K562 (cell line): ENCODE measurements around the gene KIF1A. TPM values are rescaled to one million over a fixed set of nuclear protein-coding genes. Genes with fewer than 3 reads are reported as not detected.

Experiments
- CTBP1 ChIP-seq: fragments of 450-650 bp; IDR thresholded peaks from 2 replicates; pipeline ENCODE4 v1.6.1; 2016; ENCODE audit warnings: borderline replicate concordance
- MCM5 ChIP-seq: fragments of 450-650 bp; IDR thresholded peaks from 2 replicates; pipeline ENCODE4 v1.6.1; 2016; ENCODE audit warnings: low read depth
- POLR2B ChIP-seq: fragments of 450-650 bp; IDR thresholded peaks from 2 replicates; pipeline ENCODE4 v1.6.1; 2018; ENCODE audit warnings: low read depth; ENCODE audit not compliant: partially characterized antibody
- PTBP1 ChIP-seq: fragments of 200-400 bp; formaldehyde crosslinking; IDR thresholded peaks from 2 replicates; pipeline ENCODE4 v1.6.1; 2017; ENCODE audit warnings: low read depth, low read length
- RB1 ChIP-seq: fragments of 450-650 bp; IDR thresholded peaks from 2 replicates; pipeline ENCODE4 v1.6.1; 2017; ENCODE audit warnings: low read depth, mild to moderate bottlenecking
- RBM22 ChIP-seq: fragments of 200-400 bp; formaldehyde crosslinking; IDR thresholded peaks from 2 replicates; pipeline ENCODE4 v1.6.1; 2018; ENCODE audit warnings: low read length, low read depth; ENCODE audit not compliant: poor library complexity, severe bottlenecking
- TARDBP ChIP-seq: fragments of 450-650 bp; IDR thresholded peaks from 2 replicates; pipeline ENCODE4 v1.6.1; 2016
- ZNF561 ChIP-seq: fragments of 450-650 bp; formaldehyde crosslinking; conservative IDR thresholded peaks from 2 replicates; pipeline ENCODE4 v1.4.0; 2020; ENCODE audit warnings: mild to moderate bottlenecking, moderate library complexity
- polyA plus RNA-seq, 8 experiments: library from polyadenylated mRNA; depleted of rRNA in 4 of 8; stranded (reverse) in 5 of 8; unstranded in 3 of 8; fragments of >200 nt; fragmentation: Nextera tagmentation in 2 of 8; fragmentation: Illumina TruSeq in 1 of 8; extraction: Ambion mirVana in 2 of 8; extraction: Trizol in 1 of 8; gene quantifications; 2 replicates each; pipeline versions ENCODE4 v1.2.1 to v1.2.3, GENCODE V29; 2011 to 2014; ENCODE audit warnings: inconsistent platforms in 1 of 8, missing spikeins in 1 of 8
- total RNA-seq, 7 experiments: library from RNA; depleted of rRNA in 6 of 7; stranded (reverse); fragments of >200 nt in 6 of 7; fragmentation: Illumina TruSeq in 2 of 7; extraction: Trizol in 2 of 7; gene quantifications; 2 replicates each; pipeline versions ENCODE4 v1.2.1 to v1.2.3, GENCODE V29; 2011 to 2021; ENCODE audit warnings: low replicate concordance in 1 of 7
- TF ChIP-seq, protein P1 (sequence below): fragments of 450-650 bp; IDR thresholded peaks from 2 replicates; pipeline ENCODE4 v1.6.1; 2016; ENCODE audit warnings: mild to moderate bottlenecking, moderate library complexity
- TF ChIP-seq, protein P2 (sequence below): fragments of 450-650 bp; IDR thresholded peaks from 2 replicates; pipeline ENCODE4 v1.7.1; 2018; ENCODE audit warnings: mild to moderate bottlenecking, low read depth; ENCODE audit not compliant: partially characterized antibody
- TF ChIP-seq, protein P3 (sequence below): fragments of 250-450 bp; sonication (Bioruptor Pico); IDR thresholded peaks from 2 replicates; pipeline ENCODE4 v1.4.0; 2020; ENCODE audit warnings: mild to moderate bottlenecking, moderate library complexity

Gene KIF1A
- total and polyA plus RNA-seq, 9 of the 15 experiments (the other 6 are each of a cell fraction or from before 2014, with no cell fraction given): 0.07 to 1.4 (median 0.45) TPM; not detected in 2

DNA sequence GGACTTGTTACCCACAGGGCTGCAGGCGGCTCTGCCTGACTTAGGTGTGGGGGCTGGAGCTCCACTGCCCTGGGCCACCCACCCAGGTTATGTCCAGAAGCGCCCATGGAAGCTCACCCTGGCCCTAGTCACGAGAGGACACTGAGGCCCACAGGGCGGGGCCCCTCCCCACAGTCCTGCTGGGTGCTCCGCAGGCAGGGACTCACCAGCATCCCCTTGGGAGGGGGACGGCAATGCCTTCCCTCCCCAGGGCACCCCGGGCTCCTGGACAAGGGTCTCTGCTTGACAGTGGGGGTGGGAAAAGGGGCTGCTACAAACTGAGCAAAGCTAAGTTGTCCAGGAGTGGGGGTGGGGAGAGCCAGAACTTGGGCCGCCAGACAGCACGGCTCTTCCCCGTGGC lies 67.8 kb downstream of the KIF1A start (continued):
- TF ChIP-seq, protein P1, sequence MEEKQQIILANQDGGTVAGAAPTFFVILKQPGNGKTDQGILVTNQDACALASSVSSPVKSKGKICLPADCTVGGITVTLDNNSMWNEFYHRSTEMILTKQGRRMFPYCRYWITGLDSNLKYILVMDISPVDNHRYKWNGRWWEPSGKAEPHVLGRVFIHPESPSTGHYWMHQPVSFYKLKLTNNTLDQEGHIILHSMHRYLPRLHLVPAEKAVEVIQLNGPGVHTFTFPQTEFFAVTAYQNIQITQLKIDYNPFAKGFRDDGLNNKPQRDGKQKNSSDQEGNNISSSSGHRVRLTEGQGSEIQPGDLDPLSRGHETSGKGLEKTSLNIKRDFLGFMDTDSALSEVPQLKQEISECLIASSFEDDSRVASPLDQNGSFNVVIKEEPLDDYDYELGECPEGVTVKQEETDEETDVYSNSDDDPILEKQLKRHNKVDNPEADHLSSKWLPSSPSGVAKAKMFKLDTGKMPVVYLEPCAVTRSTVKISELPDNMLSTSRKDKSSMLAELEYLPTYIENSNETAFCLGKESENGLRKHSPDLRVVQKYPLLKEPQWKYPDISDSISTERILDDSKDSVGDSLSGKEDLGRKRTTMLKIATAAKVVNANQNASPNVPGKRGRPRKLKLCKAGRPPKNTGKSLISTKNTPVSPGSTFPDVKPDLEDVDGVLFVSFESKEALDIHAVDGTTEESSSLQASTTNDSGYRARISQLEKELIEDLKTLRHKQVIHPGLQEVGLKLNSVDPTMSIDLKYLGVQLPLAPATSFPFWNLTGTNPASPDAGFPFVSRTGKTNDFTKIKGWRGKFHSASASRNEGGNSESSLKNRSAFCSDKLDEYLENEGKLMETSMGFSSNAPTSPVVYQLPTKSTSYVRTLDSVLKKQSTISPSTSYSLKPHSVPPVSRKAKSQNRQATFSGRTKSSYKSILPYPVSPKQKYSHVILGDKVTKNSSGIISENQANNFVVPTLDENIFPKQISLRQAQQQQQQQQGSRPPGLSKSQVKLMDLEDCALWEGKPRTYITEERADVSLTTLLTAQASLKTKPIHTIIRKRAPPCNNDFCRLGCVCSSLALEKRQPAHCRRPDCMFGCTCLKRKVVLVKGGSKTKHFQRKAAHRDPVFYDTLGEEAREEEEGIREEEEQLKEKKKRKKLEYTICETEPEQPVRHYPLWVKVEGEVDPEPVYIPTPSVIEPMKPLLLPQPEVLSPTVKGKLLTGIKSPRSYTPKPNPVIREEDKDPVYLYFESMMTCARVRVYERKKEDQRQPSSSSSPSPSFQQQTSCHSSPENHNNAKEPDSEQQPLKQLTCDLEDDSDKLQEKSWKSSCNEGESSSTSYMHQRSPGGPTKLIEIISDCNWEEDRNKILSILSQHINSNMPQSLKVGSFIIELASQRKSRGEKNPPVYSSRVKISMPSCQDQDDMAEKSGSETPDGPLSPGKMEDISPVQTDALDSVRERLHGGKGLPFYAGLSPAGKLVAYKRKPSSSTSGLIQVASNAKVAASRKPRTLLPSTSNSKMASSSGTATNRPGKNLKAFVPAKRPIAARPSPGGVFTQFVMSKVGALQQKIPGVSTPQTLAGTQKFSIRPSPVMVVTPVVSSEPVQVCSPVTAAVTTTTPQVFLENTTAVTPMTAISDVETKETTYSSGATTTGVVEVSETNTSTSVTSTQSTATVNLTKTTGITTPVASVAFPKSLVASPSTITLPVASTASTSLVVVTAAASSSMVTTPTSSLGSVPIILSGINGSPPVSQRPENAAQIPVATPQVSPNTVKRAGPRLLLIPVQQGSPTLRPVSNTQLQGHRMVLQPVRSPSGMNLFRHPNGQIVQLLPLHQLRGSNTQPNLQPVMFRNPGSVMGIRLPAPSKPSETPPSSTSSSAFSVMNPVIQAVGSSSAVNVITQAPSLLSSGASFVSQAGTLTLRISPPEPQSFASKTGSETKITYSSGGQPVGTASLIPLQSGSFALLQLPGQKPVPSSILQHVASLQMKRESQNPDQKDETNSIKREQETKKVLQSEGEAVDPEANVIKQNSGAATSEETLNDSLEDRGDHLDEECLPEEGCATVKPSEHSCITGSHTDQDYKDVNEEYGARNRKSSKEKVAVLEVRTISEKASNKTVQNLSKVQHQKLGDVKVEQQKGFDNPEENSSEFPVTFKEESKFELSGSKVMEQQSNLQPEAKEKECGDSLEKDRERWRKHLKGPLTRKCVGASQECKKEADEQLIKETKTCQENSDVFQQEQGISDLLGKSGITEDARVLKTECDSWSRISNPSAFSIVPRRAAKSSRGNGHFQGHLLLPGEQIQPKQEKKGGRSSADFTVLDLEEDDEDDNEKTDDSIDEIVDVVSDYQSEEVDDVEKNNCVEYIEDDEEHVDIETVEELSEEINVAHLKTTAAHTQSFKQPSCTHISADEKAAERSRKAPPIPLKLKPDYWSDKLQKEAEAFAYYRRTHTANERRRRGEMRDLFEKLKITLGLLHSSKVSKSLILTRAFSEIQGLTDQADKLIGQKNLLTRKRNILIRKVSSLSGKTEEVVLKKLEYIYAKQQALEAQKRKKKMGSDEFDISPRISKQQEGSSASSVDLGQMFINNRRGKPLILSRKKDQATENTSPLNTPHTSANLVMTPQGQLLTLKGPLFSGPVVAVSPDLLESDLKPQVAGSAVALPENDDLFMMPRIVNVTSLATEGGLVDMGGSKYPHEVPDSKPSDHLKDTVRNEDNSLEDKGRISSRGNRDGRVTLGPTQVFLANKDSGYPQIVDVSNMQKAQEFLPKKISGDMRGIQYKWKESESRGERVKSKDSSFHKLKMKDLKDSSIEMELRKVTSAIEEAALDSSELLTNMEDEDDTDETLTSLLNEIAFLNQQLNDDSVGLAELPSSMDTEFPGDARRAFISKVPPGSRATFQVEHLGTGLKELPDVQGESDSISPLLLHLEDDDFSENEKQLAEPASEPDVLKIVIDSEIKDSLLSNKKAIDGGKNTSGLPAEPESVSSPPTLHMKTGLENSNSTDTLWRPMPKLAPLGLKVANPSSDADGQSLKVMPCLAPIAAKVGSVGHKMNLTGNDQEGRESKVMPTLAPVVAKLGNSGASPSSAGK: no peak
- TF ChIP-seq PTBP1 (no peak), POLR2B (no peak), CTBP1 (no peak), MCM5 (no peak), ZNF561 (CRISPR knock-in tag) (no peak), TARDBP (no peak), RBM22 (no peak), RB1 (no peak)
- TF ChIP-seq, protein P2, sequence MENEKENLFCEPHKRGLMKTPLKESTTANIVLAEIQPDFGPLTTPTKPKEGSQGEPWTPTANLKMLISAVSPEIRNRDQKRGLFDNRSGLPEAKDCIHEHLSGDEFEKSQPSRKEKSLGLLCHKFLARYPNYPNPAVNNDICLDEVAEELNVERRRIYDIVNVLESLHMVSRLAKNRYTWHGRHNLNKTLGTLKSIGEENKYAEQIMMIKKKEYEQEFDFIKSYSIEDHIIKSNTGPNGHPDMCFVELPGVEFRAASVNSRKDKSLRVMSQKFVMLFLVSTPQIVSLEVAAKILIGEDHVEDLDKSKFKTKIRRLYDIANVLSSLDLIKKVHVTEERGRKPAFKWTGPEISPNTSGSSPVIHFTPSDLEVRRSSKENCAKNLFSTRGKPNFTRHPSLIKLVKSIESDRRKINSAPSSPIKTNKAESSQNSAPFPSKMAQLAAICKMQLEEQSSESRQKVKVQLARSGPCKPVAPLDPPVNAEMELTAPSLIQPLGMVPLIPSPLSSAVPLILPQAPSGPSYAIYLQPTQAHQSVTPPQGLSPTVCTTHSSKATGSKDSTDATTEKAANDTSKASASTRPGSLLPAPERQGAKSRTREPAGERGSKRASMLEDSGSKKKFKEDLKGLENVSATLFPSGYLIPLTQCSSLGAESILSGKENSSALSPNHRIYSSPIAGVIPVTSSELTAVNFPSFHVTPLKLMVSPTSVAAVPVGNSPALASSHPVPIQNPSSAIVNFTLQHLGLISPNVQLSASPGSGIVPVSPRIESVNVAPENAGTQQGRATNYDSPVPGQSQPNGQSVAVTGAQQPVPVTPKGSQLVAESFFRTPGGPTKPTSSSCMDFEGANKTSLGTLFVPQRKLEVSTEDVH: no peak
- TF ChIP-seq, protein P3, sequence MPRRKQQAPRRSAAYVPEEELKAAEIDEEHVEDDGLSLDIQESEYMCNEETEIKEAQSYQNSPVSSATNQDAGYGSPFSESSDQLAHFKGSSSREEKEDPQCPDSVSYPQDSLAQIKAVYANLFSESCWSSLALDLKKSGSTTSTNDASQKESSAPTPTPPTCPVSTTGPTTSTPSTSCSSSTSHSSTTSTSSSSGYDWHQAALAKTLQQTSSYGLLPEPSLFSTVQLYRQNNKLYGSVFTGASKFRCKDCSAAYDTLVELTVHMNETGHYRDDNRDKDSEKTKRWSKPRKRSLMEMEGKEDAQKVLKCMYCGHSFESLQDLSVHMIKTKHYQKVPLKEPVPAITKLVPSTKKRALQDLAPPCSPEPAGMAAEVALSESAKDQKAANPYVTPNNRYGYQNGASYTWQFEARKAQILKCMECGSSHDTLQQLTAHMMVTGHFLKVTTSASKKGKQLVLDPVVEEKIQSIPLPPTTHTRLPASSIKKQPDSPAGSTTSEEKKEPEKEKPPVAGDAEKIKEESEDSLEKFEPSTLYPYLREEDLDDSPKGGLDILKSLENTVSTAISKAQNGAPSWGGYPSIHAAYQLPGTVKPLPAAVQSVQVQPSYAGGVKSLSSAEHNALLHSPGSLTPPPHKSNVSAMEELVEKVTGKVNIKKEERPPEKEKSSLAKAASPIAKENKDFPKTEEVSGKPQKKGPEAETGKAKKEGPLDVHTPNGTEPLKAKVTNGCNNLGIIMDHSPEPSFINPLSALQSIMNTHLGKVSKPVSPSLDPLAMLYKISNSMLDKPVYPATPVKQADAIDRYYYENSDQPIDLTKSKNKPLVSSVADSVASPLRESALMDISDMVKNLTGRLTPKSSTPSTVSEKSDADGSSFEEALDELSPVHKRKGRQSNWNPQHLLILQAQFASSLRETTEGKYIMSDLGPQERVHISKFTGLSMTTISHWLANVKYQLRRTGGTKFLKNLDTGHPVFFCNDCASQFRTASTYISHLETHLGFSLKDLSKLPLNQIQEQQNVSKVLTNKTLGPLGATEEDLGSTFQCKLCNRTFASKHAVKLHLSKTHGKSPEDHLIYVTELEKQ (CRISPR knock-in tag): no peak
